Chondrocyte (in vitro differentiated cells): ENCODE measurements around the gene ESPNL. TPM values are rescaled to one million over a fixed set of nuclear protein-coding genes. Genes with fewer than 3 reads are reported as not detected.

Experiments used
- DNase-seq: peaks from one replicate; pipeline ENCODE4 v3.0.0; 2021; ENCODE audit warnings: mixed read lengths, low spot score
- H3K27ac Mint-ChIP-seq: one replicate; pipeline ENCODE4 v1.8.0; 2021; ENCODE audit warnings: mild to moderate bottlenecking, moderate library complexity, mixed read lengths; ENCODE audit not compliant: unreplicated experiment
- H3K27me3 Mint-ChIP-seq: 2 replicates; pipeline ENCODE4 v1.8.0; 2021; ENCODE audit warnings: low read depth, mixed read lengths
- H3K36me3 Mint-ChIP-seq: 2 replicates; pipeline ENCODE4 v1.8.0; 2021; ENCODE audit warnings: low read depth, mixed read lengths
- H3K4me1 Mint-ChIP-seq: 2 replicates; pipeline ENCODE4 v1.8.0; 2021; ENCODE audit warnings: low read depth, mild to moderate bottlenecking, mixed read lengths
- H3K4me3 Mint-ChIP-seq: one replicate; pipeline ENCODE4 v1.8.0; 2021; ENCODE audit warnings: mild to moderate bottlenecking, moderate library complexity, mixed read lengths; ENCODE audit not compliant: unreplicated experiment
- H3K9me3 Mint-ChIP-seq: 2 replicates; pipeline ENCODE4 v1.8.0; 2021; ENCODE audit warnings: low read depth, mixed read lengths
- CTCF ChIP-seq: fragments of 200-600 bp; sonication (generic); IDR thresholded peaks from 2 replicates; pipeline ENCODE4 v1.5.0; 2021; ENCODE audit warnings: antibody characterized with exemption, mild to moderate bottlenecking, moderate library complexity
- total RNA-seq: library from RNA; stranded (reverse); gene quantifications from 3 replicates; pipeline ENCODE4 v1.2.1, GENCODE V29; 2021

Gene ESPNL
- total RNA-seq, 1 donor from 2014 or later, result 0.07 TPM

GRCh38 chr2:238180554-238180953, 80.4 kb downstream of the ESPNL start:
- H3K9me3 Mint-ChIP-seq, result no peaks in the 10 kb centered on the region
- no peak overlapping the region for H3K4me3 Mint-ChIP-seq
- no peak for TF ChIP-seq CTCF
- H3K36me3 Mint-ChIP-seq, result peaks cover 57% of the 10 kb centered on the region
- H3K27ac Mint-ChIP-seq, result no peak overlapping the region
- H3K27me3 Mint-ChIP-seq, result no peaks in the 10 kb centered on the region
- peaks cover 12% of the 10 kb centered on the region for H3K4me1 Mint-ChIP-seq
- no peak for DNase-seq

- no peaks in the 10 kb centered on the region for H3K27me3 Mint-ChIP-seq
- no peak for DNase-seq
- TF ChIP-seq CTCF, result no peak
- H3K36me3 Mint-ChIP-seq, result peaks cover 58% of the 10 kb centered on the region
- H3K4me3 Mint-ChIP-seq, result no peak overlapping the region
- H3K4me1 Mint-ChIP-seq, result peaks cover 12% of the 10 kb centered on the region
- no peaks in the 10 kb centered on the region for H3K9me3 Mint-ChIP-seq
- H3K27ac Mint-ChIP-seq, result no peak overlapping the region
These were observed 82.2 kb downstream of the ESPNL start for GRCh38 chr2:238182362-238182761.

Other genes starting within 250 kb of the ESPNL start
- gene RAMP1, start 240.7 kb upstream of the ESPNL start, total RNA-seq, result 176 to 329 TPM (median 178 TPM) in 3 replicates
- gene UBE2F, start 133.3 kb upstream of the ESPNL start, total RNA-seq, result 59.1 to 62.6 TPM (median 61.8 TPM) in 3 replicates
- 11.5 to 23.4 TPM (median 12.7 TPM) in 3 replicates for gene SCLY, start 39.3 kb upstream of the ESPNL start, total RNA-seq
- 12.2 to 25.6 TPM (median 24.4 TPM) in 3 replicates for gene KLHL30, start 38.3 kb downstream of the ESPNL start, total RNA-seq
- 1.8 to 10.3 TPM (median 9.4 TPM) in 3 replicates for gene ERFE, start 58.6 kb downstream of the ESPNL start, total RNA-seq
- 24.9 to 36.7 TPM (median 29.7 TPM) in 3 replicates for gene ILKAP, start 103.4 kb downstream of the ESPNL start, total RNA-seq
- gene HES6, start 139.7 kb downstream of the ESPNL start, total RNA-seq, result 16.2 to 33.3 TPM (median 16.5 TPM) in 3 replicates
- gene PER2, start 188.3 kb downstream of the ESPNL start, total RNA-seq, result 2.7 to 3.3 TPM (median 2.9 TPM) in 3 replicates
- gene TRAF3IP1, start 220.2 kb downstream of the ESPNL start, total RNA-seq, result 15.1 to 21.1 TPM (median 15.8 TPM) in 3 replicates